Activated naive CD8-positive, alpha-beta T cell treated with anti-CD3 and anti-CD28 coated beads for 36 hours (primary cell): Measurements from ENCODE around the gene TOX2. TPM values are rescaled to one million over a fixed set of nuclear protein-coding genes. Genes with fewer than 3 reads are reported as not detected.

Source experiments
- DNase-seq: peaks from one replicate; pipeline ENCODE4 v3.0.0; 2021
- H3K27ac Mint-ChIP-seq: one replicate; pipeline ENCODE4 v1.8.0; 2022; ENCODE audit warnings: mild to moderate bottlenecking, moderate library complexity, mixed read lengths
- H3K27me3 Mint-ChIP-seq: one replicate; pipeline ENCODE4 v1.8.0; 2022; ENCODE audit warnings: mild to moderate bottlenecking, mixed read lengths
- H3K36me3 Mint-ChIP-seq: one replicate; pipeline ENCODE4 v1.8.0; 2021; ENCODE audit warnings: mild to moderate bottlenecking, mixed read lengths
- H3K4me1 Mint-ChIP-seq: one replicate; pipeline ENCODE4 v1.8.0; 2021; ENCODE audit warnings: mixed read lengths
- H3K4me3 Mint-ChIP-seq: one replicate; pipeline ENCODE4 v1.8.0; 2022; ENCODE audit warnings: mild to moderate bottlenecking, moderate library complexity, mixed read lengths
- H3K9me3 Mint-ChIP-seq: one replicate; pipeline ENCODE4 v1.8.0; 2022; ENCODE audit warnings: mixed read lengths
- total RNA-seq, 2 experiments: library from RNA; stranded (reverse); gene quantifications; one replicate each; pipeline ENCODE4 v1.2.3, GENCODE V29; 2021

The TOX2 gene
- total RNA-seq, 2 experiments from 2014 or later: 0.45 to 0.52 TPM

DNA sequence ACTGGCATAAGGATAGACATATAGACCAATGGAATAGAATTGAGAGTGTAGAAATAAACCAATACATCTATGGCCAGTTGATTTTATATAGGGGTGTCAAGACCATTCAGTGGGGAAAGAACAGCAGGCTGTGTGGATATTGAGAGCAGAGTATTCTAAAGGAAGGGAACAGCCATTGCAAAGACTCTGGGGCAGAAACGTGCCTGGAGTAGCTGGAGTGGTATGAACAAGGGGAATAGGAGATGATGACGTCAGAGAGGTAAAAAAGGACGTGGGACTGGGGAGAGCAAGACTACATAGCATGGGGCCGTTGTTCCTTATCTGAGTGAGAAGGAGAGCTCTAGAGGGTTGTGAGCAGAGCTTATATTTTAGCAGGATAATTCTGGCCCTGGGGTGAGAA is 85.2 kb downstream of the TOX2 start:
- H3K27me3 Mint-ChIP-seq: peaks cover 19% of the 10 kb centered on the region
- H3K9me3 Mint-ChIP-seq: no peaks in the 10 kb centered on the region
- peaks cover 12% of the 10 kb centered on the region for H3K4me1 Mint-ChIP-seq
- no peak overlapping the region for H3K4me3 Mint-ChIP-seq
- no peak overlapping the region for H3K27ac Mint-ChIP-seq
- no peaks in the 10 kb centered on the region for H3K36me3 Mint-ChIP-seq
- no peak for DNase-seq

DNA sequence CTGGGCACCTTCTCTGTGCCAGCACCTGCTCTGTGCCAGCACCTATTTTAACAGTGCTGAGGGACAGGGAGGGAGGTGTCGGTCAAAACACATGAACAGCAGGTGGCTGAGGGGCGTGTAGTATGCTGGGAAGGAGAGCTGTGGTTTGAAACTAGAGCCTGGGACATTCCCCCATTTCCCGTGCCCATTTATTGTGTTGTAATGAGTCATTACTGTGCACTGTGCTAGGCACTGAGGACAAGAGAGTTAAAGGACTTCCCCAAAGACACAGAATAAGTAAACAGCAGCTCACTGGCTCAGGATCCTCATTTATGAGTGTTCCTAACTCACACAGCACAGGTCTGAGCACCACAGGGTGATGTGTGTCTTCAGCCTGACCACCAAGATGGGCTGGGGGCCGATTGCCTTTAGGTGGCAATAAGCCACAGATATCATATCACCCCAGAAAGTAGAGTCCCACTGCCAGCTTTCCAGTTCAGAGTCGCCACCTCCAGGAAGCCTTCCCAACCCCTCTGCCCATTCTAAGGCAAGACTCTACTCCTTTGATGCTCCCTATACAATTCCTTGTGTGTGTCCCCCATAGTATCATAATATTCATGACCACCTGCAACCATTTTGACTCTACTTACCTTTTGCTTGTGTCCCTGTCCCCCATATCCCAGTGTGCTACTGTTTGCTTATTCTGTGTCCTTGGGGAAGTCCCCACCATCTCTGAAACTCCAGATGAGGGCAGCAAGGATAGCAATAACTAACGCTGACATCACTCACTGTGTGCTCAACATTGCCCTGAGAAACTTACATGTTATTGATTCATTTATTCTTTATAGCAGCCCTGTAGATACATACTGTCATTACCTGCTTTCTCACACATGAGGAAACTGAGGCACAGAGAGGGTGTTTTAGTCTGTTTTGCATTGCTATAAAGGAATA is 87.3 kb downstream of the TOX2 start:
- Mint-ChIP-seq H3K36me3 (no peaks in the 10 kb centered on the region), H3K27me3 (peaks cover 28% of the 10 kb centered on the region), H3K4me3 (no peak overlapping the region), H3K4me1 (peaks cover 12% of the 10 kb centered on the region), H3K27ac (no peak overlapping the region), H3K9me3 (no peaks in the 10 kb centered on the region)
- no peak for DNase-seq

DNA sequence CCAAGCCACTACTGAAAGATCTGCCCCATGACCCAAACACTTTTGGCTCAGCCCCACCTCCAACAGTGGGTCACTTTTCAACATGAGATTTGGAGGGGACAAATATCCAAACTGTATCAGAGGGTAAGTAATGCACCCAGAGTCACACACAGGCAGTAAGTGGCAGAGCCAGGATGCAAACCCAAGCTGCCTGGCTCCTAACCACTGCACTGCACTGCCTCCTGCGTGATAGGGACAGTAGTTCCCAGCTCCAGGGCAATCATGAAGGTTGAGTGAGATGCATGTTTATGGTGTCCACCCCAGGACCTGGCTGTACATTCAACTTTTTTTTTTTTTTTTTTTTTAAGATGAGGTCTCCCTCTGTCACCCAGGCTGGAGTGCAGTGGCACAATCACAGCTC is 88.2 kb downstream of the TOX2 start:
- H3K36me3 Mint-ChIP-seq: no peaks in the 10 kb centered on the region
- H3K4me1 Mint-ChIP-seq: peaks cover 12% of the 10 kb centered on the region
- DNase-seq: no peak
- H3K9me3 Mint-ChIP-seq: no peaks in the 10 kb centered on the region
- H3K4me3 Mint-ChIP-seq: no peak overlapping the region
- peaks cover 26% of the 10 kb centered on the region for H3K27me3 Mint-ChIP-seq
- H3K27ac Mint-ChIP-seq: no peak overlapping the region

DNA sequence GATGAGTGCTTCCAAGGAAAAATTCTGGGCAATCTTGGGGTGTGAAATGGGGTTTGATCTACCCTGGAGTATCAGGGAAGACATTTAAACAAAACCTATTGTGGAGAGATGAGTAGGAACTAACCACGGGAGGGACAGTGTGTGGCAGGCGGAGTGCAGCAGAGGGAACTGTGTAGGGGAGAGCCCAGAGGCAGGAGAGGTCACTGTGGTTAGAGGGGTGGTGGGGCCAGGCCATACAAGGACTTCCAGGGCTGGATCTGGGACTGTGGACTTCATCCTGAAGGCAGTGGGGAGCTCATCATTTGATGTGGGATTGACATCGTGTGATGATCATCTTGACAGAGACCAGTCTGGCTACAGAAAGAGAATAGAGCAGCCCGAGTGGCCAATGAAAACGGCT is 89.0 kb downstream of the TOX2 start:
- DNase-seq: no peak
- Mint-ChIP-seq H3K9me3 (no peaks in the 10 kb centered on the region), H3K27me3 (peaks cover 25% of the 10 kb centered on the region), H3K4me3 (no peak overlapping the region), H3K4me1 (peaks cover 12% of the 10 kb centered on the region), H3K36me3 (no peaks in the 10 kb centered on the region), H3K27ac (no peak overlapping the region)

DNA sequence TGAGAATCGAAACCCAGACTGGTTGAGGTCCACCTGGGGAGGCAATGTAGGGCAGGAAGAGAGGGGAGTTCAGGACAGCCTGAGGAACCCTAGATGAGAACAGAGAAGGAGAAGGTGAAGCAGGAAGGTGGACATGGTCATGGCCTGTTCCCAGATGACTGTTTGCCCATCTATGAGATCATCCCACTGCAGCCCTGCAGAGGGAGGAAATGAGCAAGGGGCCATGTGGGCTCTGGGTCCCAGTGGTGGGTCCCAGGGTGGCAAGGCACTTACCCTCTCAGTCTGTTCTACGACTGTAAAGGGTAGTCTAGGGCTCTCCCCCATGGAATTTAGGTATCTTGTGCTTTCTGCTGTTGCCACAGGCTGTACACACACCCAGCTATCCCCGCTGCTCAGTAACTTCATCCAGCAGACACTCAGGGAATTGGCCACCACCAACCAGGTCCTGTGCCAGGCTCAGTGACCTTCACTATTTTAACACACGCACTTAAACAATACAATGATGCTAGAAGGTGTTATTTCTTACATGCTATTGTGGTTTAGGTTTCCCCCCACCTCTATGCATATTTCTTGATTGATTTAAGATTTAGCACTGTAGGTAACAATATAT is 89.8 kb downstream of the TOX2 start:
- no peaks in the 10 kb centered on the region for H3K9me3 Mint-ChIP-seq
- no peak overlapping the region for H3K27ac Mint-ChIP-seq
- H3K27me3 Mint-ChIP-seq: peaks cover 25% of the 10 kb centered on the region
- no peaks in the 10 kb centered on the region for H3K36me3 Mint-ChIP-seq
- no peak for DNase-seq
- H3K4me1 Mint-ChIP-seq: peaks cover 12% of the 10 kb centered on the region
- H3K4me3 Mint-ChIP-seq: no peak overlapping the region

DNA sequence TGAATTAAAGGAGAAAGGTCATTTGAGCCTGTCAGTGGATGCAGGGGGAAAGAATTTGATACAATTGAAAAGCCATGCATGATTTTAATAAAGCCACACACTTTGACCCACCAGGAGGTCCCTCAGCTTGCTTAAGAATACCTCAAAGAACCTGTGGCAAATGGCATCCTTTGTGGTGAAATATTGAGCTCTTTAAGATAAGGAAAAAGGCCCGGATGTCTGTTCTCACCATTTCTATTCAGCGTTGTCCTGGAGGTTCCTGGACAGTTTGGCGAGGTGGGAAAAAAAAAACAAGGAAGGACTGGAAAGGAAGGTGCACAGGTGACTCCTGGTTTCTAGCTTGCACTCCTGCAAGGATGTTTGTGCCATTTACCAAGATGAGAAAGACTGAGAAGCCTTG is 91.0 kb downstream of the TOX2 start:
- Mint-ChIP-seq H3K4me3 (no peak overlapping the region), H3K4me1 (peaks cover 15% of the 10 kb centered on the region), H3K36me3 (no peaks in the 10 kb centered on the region), H3K27me3 (peaks cover 29% of the 10 kb centered on the region), H3K27ac (no peak overlapping the region), H3K9me3 (no peaks in the 10 kb centered on the region)
- no peak for DNase-seq

DNA sequence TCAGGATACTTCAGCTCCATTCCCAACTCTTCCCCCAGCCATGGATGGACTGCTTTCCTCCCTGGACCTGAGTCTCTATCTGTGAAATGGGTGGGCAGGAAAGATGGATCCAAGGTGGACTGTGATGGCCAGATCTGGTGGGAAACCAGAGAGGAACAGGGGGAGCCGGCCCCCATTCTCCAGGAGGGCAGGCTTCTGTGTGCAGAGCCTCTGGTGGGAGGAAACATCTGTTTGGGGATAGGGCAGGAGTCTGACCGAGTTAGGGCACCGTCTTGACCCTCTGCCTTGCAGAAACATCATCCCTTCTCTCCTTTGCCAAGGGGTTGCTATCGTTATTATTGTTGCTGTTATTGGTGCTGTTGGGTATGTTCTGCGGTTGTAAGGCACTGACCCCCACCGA is 91.5 kb downstream of the TOX2 start:
- H3K27me3 Mint-ChIP-seq: peaks cover 33% of the 10 kb centered on the region
- no peaks in the 10 kb centered on the region for H3K9me3 Mint-ChIP-seq
- H3K4me3 Mint-ChIP-seq: no peak overlapping the region
- no peak for DNase-seq
- H3K27ac Mint-ChIP-seq: no peak overlapping the region
- peaks cover 19% of the 10 kb centered on the region for H3K4me1 Mint-ChIP-seq
- no peaks in the 10 kb centered on the region for H3K36me3 Mint-ChIP-seq

DNA sequence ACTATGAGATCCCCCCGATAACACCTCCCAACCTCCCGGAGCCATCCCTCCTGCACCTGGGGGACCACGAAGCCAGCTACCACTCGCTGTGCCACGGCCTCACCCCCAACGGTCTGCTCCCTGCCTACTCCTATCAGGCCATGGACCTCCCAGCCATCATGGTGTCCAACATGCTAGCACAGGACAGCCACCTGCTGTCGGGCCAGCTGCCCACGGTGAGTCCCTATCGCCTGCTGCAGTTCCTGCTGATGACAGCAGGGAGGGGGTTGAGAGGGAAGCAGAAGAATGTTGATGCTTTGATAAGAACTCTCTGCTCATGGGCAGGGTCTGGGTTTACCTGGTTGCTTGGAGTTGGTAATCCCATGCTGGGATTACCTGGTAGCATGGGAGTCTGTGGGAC is 91.9 kb downstream of the TOX2 start:
- H3K4me3 Mint-ChIP-seq: no peak overlapping the region
- no peaks in the 10 kb centered on the region for H3K36me3 Mint-ChIP-seq
- DNase-seq: no peak
- H3K27me3 Mint-ChIP-seq: peaks cover 37% of the 10 kb centered on the region
- no peaks in the 10 kb centered on the region for H3K9me3 Mint-ChIP-seq
- H3K27ac Mint-ChIP-seq: no peak overlapping the region
- peaks cover 21% of the 10 kb centered on the region for H3K4me1 Mint-ChIP-seq

DNA sequence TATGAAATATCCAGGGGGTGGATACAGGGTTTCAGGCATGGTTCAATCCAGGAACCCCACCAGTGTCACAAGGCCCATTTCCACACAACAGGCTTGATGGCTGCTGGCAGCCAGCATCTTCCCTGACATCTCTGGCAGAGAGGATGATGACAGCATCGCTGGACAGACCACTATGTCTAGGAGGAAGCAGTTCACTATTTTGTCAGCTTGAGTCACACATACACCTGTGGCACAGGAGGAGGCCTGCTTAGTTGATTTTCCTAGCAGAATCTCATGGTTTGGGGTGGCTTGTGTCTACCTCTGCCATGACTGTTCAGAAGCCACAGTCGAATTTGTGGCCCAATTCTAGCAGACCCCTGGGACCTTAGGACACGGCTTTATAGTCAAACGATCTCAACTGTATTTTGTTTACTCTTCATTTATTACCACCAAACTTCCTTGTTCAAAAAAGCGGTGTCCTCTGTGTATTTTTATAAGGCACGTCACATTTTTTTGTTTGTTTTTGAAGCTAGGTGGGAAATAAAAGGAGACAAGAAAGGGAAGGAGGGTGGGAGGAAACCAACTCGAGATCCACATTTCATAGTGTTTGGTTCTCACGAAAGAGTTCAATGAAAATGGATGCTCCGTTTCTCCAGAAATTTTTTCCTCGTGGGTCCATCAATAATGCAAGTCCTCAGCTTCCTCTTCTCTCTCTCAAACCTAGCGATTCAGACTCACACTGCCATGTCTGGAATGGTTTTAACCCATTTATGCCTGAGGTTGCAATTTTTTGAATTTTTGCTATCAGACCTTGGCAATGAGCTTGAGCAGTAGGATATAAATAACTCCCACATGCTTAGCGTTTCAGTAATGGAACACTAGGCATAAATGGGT is 94.4 kb downstream of the TOX2 start:
- H3K27me3 Mint-ChIP-seq: peaks cover 35% of the 10 kb centered on the region
- no peak for DNase-seq
- no peak overlapping the region for H3K4me3 Mint-ChIP-seq
- no peak overlapping the region for H3K27ac Mint-ChIP-seq
- H3K4me1 Mint-ChIP-seq: peaks cover 19% of the 10 kb centered on the region
- no peaks in the 10 kb centered on the region for H3K36me3 Mint-ChIP-seq
- H3K9me3 Mint-ChIP-seq: no peaks in the 10 kb centered on the region

DNA sequence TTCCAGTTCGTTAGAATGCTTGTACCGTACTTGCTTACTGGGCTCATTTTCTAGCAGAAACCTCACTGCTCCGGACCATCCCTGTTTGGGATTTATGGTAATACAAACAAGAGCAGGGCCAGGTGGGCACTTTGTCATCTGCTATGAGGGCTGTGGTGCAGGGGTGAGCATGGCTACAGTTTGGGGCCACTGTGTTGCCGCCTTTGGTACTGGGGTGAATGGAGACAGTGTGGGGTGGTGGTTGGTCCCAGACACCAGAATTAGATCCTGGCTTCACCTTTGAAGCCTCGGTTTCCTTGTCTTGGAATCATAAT is 95.0 kb downstream of the TOX2 start:
- H3K4me1 Mint-ChIP-seq: peaks cover 19% of the 10 kb centered on the region
- H3K36me3 Mint-ChIP-seq: no peaks in the 10 kb centered on the region
- H3K4me3 Mint-ChIP-seq: no peak overlapping the region
- no peak overlapping the region for H3K27ac Mint-ChIP-seq
- H3K9me3 Mint-ChIP-seq: no peaks in the 10 kb centered on the region
- DNase-seq: no peak
- peaks cover 35% of the 10 kb centered on the region for H3K27me3 Mint-ChIP-seq

DNA sequence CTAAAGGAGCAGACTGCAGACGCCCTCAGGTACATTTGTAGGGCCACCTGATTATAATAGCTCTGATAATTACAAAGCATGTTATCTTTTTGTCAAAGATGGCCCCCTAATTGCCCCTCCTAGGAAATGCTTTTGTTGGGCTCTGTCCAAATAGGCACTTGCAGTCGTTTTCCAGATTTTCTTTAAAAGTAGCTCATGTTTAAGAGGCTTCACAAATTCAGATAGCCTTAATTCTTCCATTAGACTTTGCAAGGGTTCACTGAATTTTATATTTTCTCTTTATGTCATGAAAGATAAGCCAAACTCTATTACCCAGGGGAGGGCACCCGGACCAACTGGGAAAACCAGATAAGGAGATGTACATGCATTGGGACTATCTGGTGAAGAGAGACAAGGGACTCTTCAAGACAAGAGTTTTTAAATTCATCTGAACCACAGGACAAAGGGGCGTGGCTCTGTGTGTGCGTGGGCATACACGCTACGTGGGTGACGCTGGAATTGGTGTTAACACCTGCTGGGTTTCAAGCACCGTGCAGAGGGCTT is 95.6 kb downstream of the TOX2 start:
- Mint-ChIP-seq H3K4me3 (no peak overlapping the region), H3K9me3 (no peaks in the 10 kb centered on the region), H3K27ac (no peak overlapping the region), H3K27me3 (peaks cover 38% of the 10 kb centered on the region), H3K4me1 (peaks cover 19% of the 10 kb centered on the region), H3K36me3 (no peaks in the 10 kb centered on the region)
- DNase-seq: no peak

DNA sequence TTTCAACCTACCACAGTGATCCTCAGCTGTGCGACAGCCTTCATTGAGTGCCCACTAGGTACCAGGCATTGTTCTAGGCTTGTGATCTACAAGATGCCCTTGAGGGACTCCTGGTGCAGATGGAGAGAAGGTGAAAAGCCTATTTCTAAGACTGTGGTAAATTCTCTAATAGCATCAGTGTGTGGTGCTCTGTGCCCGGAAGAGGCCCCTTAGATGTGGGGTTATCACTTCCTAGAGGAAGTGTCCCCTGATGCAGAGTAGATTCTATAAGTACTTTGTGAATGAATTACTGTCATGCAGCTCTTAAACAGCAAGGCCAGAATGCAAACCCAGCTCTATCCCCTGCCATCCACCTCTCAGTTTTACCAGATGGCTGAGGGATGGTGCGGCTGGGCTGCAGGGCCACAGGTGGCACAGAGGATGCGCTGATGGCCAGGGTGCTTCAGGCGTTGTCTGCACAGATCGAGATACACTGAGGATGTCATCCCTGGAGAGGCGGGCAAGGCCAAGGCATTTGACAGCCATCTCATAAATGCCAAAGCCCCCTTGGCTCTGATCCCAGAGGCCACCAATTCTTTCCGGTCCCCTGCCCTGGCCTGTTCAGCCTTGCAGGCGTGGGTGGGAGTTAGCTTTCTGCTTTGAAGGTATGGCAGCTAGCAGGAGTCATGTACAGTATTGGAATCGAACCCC is 96.7 kb downstream of the TOX2 start:
- Mint-ChIP-seq H3K4me3 (no peak overlapping the region), H3K27me3 (peaks cover 39% of the 10 kb centered on the region), H3K27ac (no peak overlapping the region), H3K9me3 (no peaks in the 10 kb centered on the region), H3K4me1 (peaks cover 19% of the 10 kb centered on the region), H3K36me3 (no peaks in the 10 kb centered on the region)
- DNase-seq: peak; percentile 19

DNA sequence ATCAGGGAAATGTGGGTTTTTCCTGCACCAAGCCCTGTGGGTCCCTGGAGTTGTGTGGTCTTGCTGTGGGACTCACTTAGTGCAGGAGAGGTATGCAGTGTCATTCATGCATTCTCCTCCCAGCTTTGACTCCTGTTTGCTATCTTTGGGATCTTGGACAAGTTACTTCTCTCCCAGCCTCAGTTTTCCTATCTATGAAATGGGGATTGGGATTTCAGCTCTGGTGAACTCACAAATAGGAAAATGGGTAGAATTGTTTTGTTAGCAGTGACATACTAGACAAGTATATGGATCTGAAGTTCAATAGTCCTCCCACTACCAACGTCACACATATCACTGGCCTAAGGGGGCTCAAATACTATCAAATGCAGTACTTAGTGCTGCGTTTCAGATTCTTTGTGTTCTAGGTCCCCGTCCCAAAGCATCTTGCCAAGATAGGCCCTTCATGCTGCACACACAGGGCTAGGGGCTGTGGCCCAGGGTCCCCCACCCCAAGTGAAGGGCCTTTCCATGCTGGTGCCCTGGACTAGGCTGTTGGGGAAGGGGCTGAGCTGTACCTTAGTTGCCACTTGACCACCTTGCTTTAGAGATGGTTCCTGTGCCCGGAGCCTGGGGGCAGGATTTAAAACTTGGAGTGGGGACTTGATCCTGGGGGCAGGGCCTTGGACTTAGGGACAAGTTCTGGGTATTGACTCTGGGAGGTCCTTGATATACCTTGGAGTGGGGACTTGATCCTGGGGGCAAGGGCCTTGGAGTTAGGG is 98.0 kb downstream of the TOX2 start:
- no peaks in the 10 kb centered on the region for H3K36me3 Mint-ChIP-seq
- DNase-seq: no peak
- H3K27me3 Mint-ChIP-seq: peaks cover 41% of the 10 kb centered on the region
- peaks cover 19% of the 10 kb centered on the region for H3K4me1 Mint-ChIP-seq
- no peak overlapping the region for H3K27ac Mint-ChIP-seq
- no peak overlapping the region for H3K4me3 Mint-ChIP-seq
- no peaks in the 10 kb centered on the region for H3K9me3 Mint-ChIP-seq
